Pancreas (tissue), 10 donors: ENCODE measurements around the gene PRKCZ. TPM values are rescaled to one million over a fixed set of nuclear protein-coding genes. Genes with fewer than 3 reads are reported as not detected.

Experiments
- ATAC-seq, 4 donors: fragments of 200-7000 bp; cut with Tn5 transposase; one replicate each; pipeline versions ENCODE4 v1.8.0 to v1.9.1; 2020; ENCODE audit warnings: mild to moderate bottlenecking in 4 of 4, moderate library complexity in 4 of 4
- DNase-seq, 6 donors: peaks; one replicate each; pipeline ENCODE4 v3.0.0-alpha.2; 2020
- FAIRE-seq: peaks from 2 replicates; lab custom pipeline; 2012; peaks lifted over from hg19 to GRCh38; lab: Jason Lieb, UNC
- H3K27ac ChIP-seq, 4 donors: fragments of 200-600 bp; sonication (generic); 1 replicate in 3 of 4; 2 replicates in 1 of 4; pipeline versions ENCODE4 v1.5.0 to v1.8.0; 2020
- H3K27me3 ChIP-seq, 4 donors: fragments of 200-600 bp; one replicate each; pipeline ENCODE4 v1.8.0; 2021
- H3K36me3 ChIP-seq, 3 donors: fragments of 200-600 bp; sonication (generic) in 1 of 3; one replicate each; pipeline versions ENCODE4 v1.5.0 to v1.8.0; 2020 to 2021
- H3K4me1 ChIP-seq, 3 donors: fragments of 200-600 bp; one replicate each; pipeline ENCODE4 v1.8.0; 2021
- H3K4me3 ChIP-seq, 4 donors: fragments of 200-600 bp; sonication (generic) in 2 of 4; one replicate each; pipeline versions ENCODE4 v1.5.0 to v1.8.0; 2020 to 2021
- H3K9me3 ChIP-seq, 4 donors: fragments of 200-600 bp; one replicate each; pipeline ENCODE4 v1.8.0; 2021
- CTCF ChIP-seq, 4 donors: fragments of 200-600 bp; sonication (generic) in 3 of 4; IDR thresholded peaks; one replicate each; pipeline versions ENCODE4 v1.5.0 to v1.8.0; 2021; ENCODE audit warnings: antibody characterized with exemption in 4 of 4
- WGBS, 2 donors: extraction: QIAGEN DNeasy Blood & Tissue Kit; methylation state at CpG; one replicate each; pipeline ENCODE4 v1.1.7; 2013; 5-methylcytosine and 5-hydroxymethylcytosine counted together
- intact Hi-C, 3 donors: fragments of 100-400 bp; cut with DNase I; formaldehyde crosslinking; loops; one replicate each; pipeline versions ENCODE4 v1.11.1 to v1.14.2; 2022
- polyA plus RNA-seq, 2 donors: library from polyadenylated mRNA; stranded (reverse); fragments of 200-250 nt; gene quantifications; one replicate each; pipeline ENCODE4 v1.2.3, GENCODE V29; 2013
- total RNA-seq, 6 donors: library from RNA; stranded (reverse); fragmentation: NEBNext Ultra II Directional in 4 of 6; extraction: Animal tissue kit (Norgen Biotek cat#: 25700) in 4 of 6; gene quantifications; one replicate each; pipeline versions ENCODE4 v1.2.1 to v1.2.4, GENCODE V29; 2021 to 2023
- donor health status: healthy with polysubstance abuse.
- donor health status: DM: no; HTN: no; CAD: no; lungs with moderate emphysema.
- donor health status: DM: no; HTN: no; CAD: no.
- donor health status: control.
- donor health status: control.
- donor health status: Bipolar disorder and iron deficiency.
- donor health status: DM: yes; HTN: yes; CAD: no.
- donor health status: DM: no; HTN: no; CAD: no.
- donor health status: DM: no; HTN: no; CAD: no.
- donor health status: DM: yes; HTN: yes; CAD: no.

The PRKCZ gene
- total and polyA plus RNA-seq, 8 donors, result 9.8 to 27.4 (median 17.1) TPM

DNA sequence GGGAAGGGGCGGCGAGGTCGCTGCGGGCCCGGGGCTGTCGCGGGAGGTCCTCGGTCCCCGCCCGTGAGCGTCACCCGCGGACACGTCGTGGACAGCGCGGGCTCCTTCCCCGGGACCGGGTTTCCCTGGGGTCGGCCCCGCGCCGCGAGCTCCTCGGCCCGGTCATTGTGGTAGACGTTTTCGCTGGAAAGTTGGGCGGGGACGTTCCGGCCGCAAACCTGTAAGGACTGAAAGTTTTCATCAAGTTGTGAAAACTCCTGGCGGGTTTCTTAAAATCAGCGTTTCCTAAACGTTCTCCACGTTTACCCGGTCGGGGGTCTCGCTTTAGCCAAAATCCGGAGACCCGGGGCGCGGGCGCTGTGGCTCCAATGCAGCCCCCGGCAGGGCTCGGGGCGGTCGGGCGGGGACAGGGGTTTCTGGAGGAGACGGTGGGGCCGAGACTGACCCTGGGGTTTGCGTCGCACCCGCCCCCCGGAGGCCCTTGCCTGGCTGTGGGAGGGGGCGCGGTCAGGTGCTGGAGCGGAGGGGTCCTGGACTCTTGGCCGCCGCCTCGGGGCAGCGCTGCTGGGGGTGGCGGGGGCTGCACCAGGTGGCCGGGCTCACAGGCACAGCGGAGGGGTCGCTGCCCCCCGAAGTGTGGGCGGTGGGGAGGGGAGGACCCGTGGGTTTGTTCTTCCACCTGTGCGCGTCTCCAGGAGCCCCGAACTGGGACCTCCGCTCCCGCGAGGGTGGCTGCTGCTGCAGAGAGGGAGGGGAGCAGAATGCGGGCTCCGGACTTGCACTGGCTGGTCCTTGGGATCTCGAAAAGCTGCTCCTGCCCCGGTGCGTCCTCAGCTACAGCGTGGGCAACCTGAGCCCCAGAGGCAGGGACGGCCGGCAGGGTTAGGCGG, 827 bp downstream of the PRKCZ start:
- TF ChIP-seq CTCF (IDR thresholded peaks at IDR 0.05), result no peak
- Histone ChIP-seq H3K4me3 (peak overlapping the region; percentile 67 to 84 (median 79)), H3K4me1 (peaks cover 0 to 4% (median 0%) of the 10 kb centered on the region in 3 donors), H3K9me3 (no peaks in the 10 kb centered on the region), H3K27me3 (no peaks in the 10 kb centered on the region), H3K36me3 (no peaks in the 10 kb centered on the region), H3K27ac (peak overlapping the region in 1 of 4 donors; percentile 30)
- DNase-seq, result peak in 3 of 6 donors; percentile 51 to 81 (median 72)
- no peak for FAIRE-seq
- WGBS, 2 donors, result 5% methylated on average over 66 to 84 of the region's 84 CpGs
- no peak for ATAC-seq
- intact Hi-C loops, result no loop called here

- no peak for FAIRE-seq
- no peaks in the 10 kb centered on the region for H3K9me3 ChIP-seq
- peak overlapping the region in 1 of 4 donors; percentile 84 for H3K4me3 ChIP-seq
- H3K36me3 ChIP-seq, result no peaks in the 10 kb centered on the region
- intact Hi-C loops, result no loop called here
- peak in 1 of 6 donors; percentile 60 for DNase-seq
- H3K4me1 ChIP-seq, result peaks cover 0 to 4% (median 0%) of the 10 kb centered on the region in 3 donors
- WGBS, 2 donors, result 80 to 84% methylated on average over 16 of the region's 16 CpGs
- no peak for ATAC-seq
- H3K27me3 ChIP-seq, result no peaks in the 10 kb centered on the region
- TF ChIP-seq CTCF (IDR thresholded peaks at IDR 0.05), result no peak
- no peak overlapping the region for H3K27ac ChIP-seq
These were observed 2.0 kb downstream of the PRKCZ start for GRCh38 chr1:2052054-2052679.

DNA sequence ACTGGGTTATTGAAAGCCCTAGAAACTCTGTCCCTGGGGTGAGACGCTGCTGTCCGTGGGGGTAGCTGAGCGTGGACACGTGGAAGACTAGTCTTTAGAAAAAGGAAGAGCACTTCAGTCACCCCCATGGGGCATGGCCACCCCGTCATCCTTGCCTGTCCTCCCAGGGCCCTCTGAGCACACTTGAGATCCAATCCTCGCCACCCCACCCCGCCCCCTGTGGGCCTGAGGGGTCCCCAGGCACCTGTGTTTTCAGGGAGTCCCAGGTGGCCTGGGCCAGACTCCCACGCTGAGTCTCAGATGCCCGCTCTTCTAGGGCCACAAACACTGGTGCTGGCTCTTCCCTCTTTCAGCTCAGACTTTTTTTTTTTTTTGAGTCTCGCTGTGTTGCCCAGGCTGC, 2.5 kb downstream of the PRKCZ start:
- H3K27me3 ChIP-seq, result no peaks in the 10 kb centered on the region
- intact Hi-C loops, result no loop called here
- H3K9me3 ChIP-seq, result no peaks in the 10 kb centered on the region
- no peak overlapping the region for H3K4me3 ChIP-seq
- peaks cover 0 to 4% (median 0%) of the 10 kb centered on the region in 3 donors for H3K4me1 ChIP-seq
- ATAC-seq (no peak), DNase-seq (peak in 1 of 6 donors; percentile 55), FAIRE-seq (no peak)
- WGBS, 2 donors, result 88 to 95% methylated on average over 10 of the region's 10 CpGs
- H3K27ac ChIP-seq, result no peak overlapping the region
- no peaks in the 10 kb centered on the region for H3K36me3 ChIP-seq
- no peak for TF ChIP-seq CTCF (IDR thresholded peaks at IDR 0.05)

GRCh38 chr1:2053217-2053616, 3.0 kb downstream of the PRKCZ start:
- WGBS, 2 donors, result 89 to 91% methylated on average over 17 of the region's 17 CpGs
- Histone ChIP-seq H3K4me1 (peaks cover 0 to 4% (median 0%) of the 10 kb centered on the region in 3 donors), H3K4me3 (no peak overlapping the region), H3K27me3 (no peaks in the 10 kb centered on the region), H3K9me3 (no peaks in the 10 kb centered on the region), H3K36me3 (no peaks in the 10 kb centered on the region), H3K27ac (no peak overlapping the region)
- intact Hi-C loops, result no loop called here
- no peak for TF ChIP-seq CTCF (IDR thresholded peaks at IDR 0.05)
- no peak for ATAC-seq
- no peak for FAIRE-seq
- DNase-seq, result peak in 1 of 6 donors; percentile 53
